HG03354 (cell line): ENCODE results near the gene ALDH5A1.

ENCODE experiments used
- ATAC-seq: cut with Tn5 transposase; IDR thresholded peaks from one replicate; pipeline ENCODE4 v1.9.1; 2021; ENCODE audit warnings: mild to moderate bottlenecking; ENCODE audit not compliant: unreplicated experiment, poor library complexity, severe bottlenecking

Gene ALDH5A1

GRCh38 chr6:24520929-24521546 is 26.3 kb downstream of the ALDH5A1 start:
- ATAC-seq = peak; percentile 48

- ATAC-seq = peak; percentile 58
These were observed 27.7 kb downstream of the ALDH5A1 start for GRCh38 chr6:24522228-24523176.

- ATAC-seq = no peak
These were observed 29.6 kb downstream of the ALDH5A1 start for GRCh38 chr6:24524329-24524728.

GRCh38 chr6:24524805-24525204 is 30.0 kb downstream of the ALDH5A1 start:
- ATAC-seq = peak; percentile 30

GRCh38 chr6:24529985-24530384 is 35.2 kb downstream of the ALDH5A1 start:
- ATAC-seq = no peak

GRCh38 chr6:24534329-24534728 is 39.6 kb downstream of the ALDH5A1 start:
- ATAC-seq = no peak

- no peak for ATAC-seq
These were observed 40.4 kb downstream of the ALDH5A1 start for GRCh38 chr6:24535210-24535609.

- ATAC-seq = no peak
These were observed 41.7 kb downstream of the ALDH5A1 start for GRCh38 chr6:24536466-24536865.

- no peak for ATAC-seq
These were observed 42.4 kb downstream of the ALDH5A1 start for GRCh38 chr6:24537082-24537699.

GRCh38 chr6:24537771-24538385 is 43.1 kb downstream of the ALDH5A1 start:
- ATAC-seq = no peak

GRCh38 chr6:24539416-24539815 is 44.6 kb downstream of the ALDH5A1 start:
- no peak for ATAC-seq

- ATAC-seq = no peak
These were observed 45.4 kb downstream of the ALDH5A1 start for GRCh38 chr6:24540197-24540596.

- ATAC-seq = no peak
These were observed 48.9 kb downstream of the ALDH5A1 start for GRCh38 chr6:24543683-24544082.

- ATAC-seq = no peak
These were observed 50.4 kb downstream of the ALDH5A1 start for GRCh38 chr6:24545183-24545582.

- ATAC-seq = no peak
These were observed 50.9 kb downstream of the ALDH5A1 start for GRCh38 chr6:24545691-24546090.

- no peak for ATAC-seq
These were observed 51.7 kb downstream of the ALDH5A1 start for GRCh38 chr6:24546439-24546838.

- no peak for ATAC-seq
These were observed 52.5 kb downstream of the ALDH5A1 start for GRCh38 chr6:24547243-24547642.

- no peak for ATAC-seq
These were observed 54.4 kb downstream of the ALDH5A1 start for GRCh38 chr6:24549158-24549557.

GRCh38 chr6:24549674-24550353 is 55.0 kb downstream of the ALDH5A1 start:
- ATAC-seq = no peak

GRCh38 chr6:24551139-24551538 is 56.4 kb downstream of the ALDH5A1 start:
- ATAC-seq = no peak
